Tibial nerve (tissue), 4 donors: ENCODE measurements around the gene TMEM187. TPM values are rescaled to one million over a fixed set of nuclear protein-coding genes. Genes with fewer than 3 reads are reported as not detected.

ENCODE experiments used
- DNase-seq, 2 donors: peaks; one replicate each; pipeline ENCODE4 v3.0.0-alpha.2; 2019; ENCODE audit warnings: low spot score in 2 of 2
- H3K27ac ChIP-seq, 4 donors: fragments of 200-600 bp; sonication (generic) in 3 of 4; one replicate each; pipeline ENCODE4 v1.5.1; 2017 to 2019; ENCODE audit warnings: mild to moderate bottlenecking in 1 of 4
- H3K27me3 ChIP-seq, 2 donors: fragments of 200-600 bp; sonication (generic) in 1 of 2; one replicate each; pipeline versions ENCODE4 v1.5.1 to v1.6.0; 2017 to 2019
- H3K36me3 ChIP-seq, 3 donors: fragments of 200-600 bp; sonication (generic); one replicate each; pipeline ENCODE4 v1.5.1; 2018 to 2019
- H3K4me1 ChIP-seq, 4 donors: fragments of 200-600 bp; sonication (generic) in 3 of 4; one replicate each; pipeline ENCODE4 v1.5.1; 2017 to 2019
- H3K4me3 ChIP-seq, 4 donors: fragments of 200-600 bp; sonication (generic) in 3 of 4; one replicate each; pipeline ENCODE4 v1.5.1; 2017 to 2019; ENCODE audit warnings: mild to moderate bottlenecking in 1 of 4, moderate library complexity in 1 of 4
- H3K9me3 ChIP-seq, 4 donors: fragments of 200-600 bp; sonication (generic) in 3 of 4; one replicate each; pipeline ENCODE4 v1.5.1; 2017 to 2019
- EP300 ChIP-seq, 2 donors: sonication (generic); formaldehyde crosslinking; IDR thresholded peaks; one replicate each; pipeline ENCODE4 v1.6.1; 2017; ENCODE audit warnings: antibody characterized with exemption in 2 of 2, mild to moderate bottlenecking in 1 of 2
- POLR2A ChIP-seq, 2 donors: fragments of 450-650 bp; IDR thresholded peaks; one replicate each; pipeline ENCODE4 v1.6.1; 2017; ENCODE audit warnings: antibody characterized with exemption in 2 of 2, mild to moderate bottlenecking in 2 of 2, moderate library complexity in 2 of 2
- WGBS, 2 donors: methylation state at CpG; one replicate each; pipeline ENCODE4 v1.1.5; 2018; 5-methylcytosine and 5-hydroxymethylcytosine counted together
- total RNA-seq, 4 donors: library from RNA; depleted of rRNA; stranded (reverse); fragments of >200 nt; gene quantifications; one replicate each; pipeline ENCODE4 v1.1.0, GENCODE V29; 2016
- TF ChIP-seq, protein P1 (sequence below), 5 experiments: fragments of 200-600 bp in 3 of 5; fragments of 450-650 bp in 2 of 5; sonication (generic) in 3 of 5; IDR thresholded peaks; one replicate each; pipeline ENCODE4 v1.5.1; 2016 to 2019; ENCODE audit warnings: antibody characterized with exemption in 5 of 5, mild to moderate bottlenecking in 3 of 5, moderate library complexity in 2 of 5

TMEM187 gene
- total RNA-seq, 4 donors from 2014 or later, result 4.2 to 16.4 (median 9.6) TPM

DNA sequence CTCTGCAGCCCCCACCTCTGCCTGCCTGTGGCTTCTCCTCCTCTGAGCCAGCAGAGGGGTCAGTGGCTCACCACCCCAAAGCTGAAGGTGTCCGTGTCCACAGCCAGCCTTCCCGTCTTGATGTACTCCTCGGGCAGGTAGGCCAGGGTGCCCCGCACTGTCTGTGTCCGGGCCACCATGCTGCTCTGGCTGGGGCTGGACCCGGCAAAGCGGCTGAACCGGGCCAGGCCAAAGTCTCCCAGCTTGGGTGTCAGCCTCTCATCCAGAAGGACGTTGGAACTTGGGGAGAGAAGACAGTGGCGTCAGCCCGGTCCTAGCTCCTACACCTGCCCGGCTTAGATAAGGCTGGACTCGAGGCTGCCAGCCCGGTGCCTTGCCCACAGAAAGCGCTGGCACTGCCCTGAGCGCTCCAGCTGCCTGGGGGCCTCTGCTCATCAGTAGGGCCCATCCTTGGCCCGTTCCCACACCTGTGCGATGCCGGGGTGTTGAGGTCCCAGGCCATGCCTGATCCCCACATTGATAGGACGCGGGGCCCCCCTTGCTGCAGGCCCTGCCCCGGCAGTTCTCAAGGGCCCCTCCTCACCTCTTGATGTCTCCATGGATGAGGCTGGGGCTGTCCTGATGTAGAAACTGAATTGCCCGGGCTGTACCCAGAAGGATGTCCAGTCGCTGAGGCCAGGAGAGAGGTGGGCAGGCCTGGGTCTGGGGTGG is 44.0 kb downstream of the TMEM187 start:
- Histone ChIP-seq H3K27me3 (no peaks in the 10 kb centered on the region), H3K36me3 (peaks cover 0 to 29% (median 0%) of the 10 kb centered on the region in 3 donors), H3K4me1 (peaks cover 0 to 49% (median 18%) of the 10 kb centered on the region in 4 donors), H3K27ac (no peak overlapping the region), H3K9me3 (no peaks in the 10 kb centered on the region), H3K4me3 (no peak overlapping the region)
- no peak for DNase-seq
- TF ChIP-seq, protein P1, sequence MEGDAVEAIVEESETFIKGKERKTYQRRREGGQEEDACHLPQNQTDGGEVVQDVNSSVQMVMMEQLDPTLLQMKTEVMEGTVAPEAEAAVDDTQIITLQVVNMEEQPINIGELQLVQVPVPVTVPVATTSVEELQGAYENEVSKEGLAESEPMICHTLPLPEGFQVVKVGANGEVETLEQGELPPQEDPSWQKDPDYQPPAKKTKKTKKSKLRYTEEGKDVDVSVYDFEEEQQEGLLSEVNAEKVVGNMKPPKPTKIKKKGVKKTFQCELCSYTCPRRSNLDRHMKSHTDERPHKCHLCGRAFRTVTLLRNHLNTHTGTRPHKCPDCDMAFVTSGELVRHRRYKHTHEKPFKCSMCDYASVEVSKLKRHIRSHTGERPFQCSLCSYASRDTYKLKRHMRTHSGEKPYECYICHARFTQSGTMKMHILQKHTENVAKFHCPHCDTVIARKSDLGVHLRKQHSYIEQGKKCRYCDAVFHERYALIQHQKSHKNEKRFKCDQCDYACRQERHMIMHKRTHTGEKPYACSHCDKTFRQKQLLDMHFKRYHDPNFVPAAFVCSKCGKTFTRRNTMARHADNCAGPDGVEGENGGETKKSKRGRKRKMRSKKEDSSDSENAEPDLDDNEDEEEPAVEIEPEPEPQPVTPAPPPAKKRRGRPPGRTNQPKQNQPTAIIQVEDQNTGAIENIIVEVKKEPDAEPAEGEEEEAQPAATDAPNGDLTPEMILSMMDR (IDR thresholded peaks at IDR 0.05), result no peak
- TF ChIP-seq POLR2A (IDR thresholded peaks at IDR 0.05) (no peak), EP300 (IDR thresholded peaks at IDR 0.05) (no peak)
- WGBS, 2 donors, result 85 to 100% methylated on average over 1 to 22 of the region's 24 CpGs

DNA sequence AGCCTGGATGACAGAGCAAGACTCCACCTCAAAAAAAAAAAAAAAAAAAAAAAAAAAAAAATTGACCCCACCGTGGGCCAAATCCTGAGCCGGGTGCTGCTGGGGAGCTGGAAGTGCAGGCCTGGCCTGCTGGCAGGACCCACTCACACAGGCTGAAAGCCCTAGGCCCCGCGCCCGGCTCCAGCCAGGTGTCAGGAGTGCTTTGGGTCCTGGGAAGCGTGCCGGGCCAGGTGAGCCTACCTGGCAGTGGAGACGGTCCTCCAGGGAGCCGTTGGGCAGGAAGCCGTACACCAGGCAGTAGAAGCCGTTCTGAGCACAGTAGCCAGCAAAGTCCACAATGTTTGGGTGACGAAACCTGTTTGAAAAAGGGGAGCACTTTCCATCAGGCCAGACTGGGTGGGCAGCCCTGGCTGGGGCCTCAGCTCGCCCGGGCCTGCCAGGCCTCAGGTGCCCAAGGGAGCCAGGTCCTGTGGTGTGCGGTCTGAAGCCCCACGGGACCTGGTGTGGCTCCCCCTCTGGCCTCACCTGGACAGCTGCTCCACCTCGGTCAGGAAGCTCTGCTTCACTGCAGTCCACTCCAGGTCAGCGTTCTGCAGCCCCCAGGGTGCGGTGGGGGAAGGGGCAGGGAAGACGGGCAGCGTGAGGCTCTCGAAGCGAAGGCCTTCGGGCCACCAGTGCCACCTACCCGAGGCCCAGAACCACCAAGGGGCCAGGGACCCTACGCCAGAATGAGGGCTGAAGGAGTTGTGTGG is 45.4 kb downstream of the TMEM187 start:
- Histone ChIP-seq H3K4me1 (peaks cover 0 to 50% (median 15%) of the 10 kb centered on the region in 4 donors), H3K36me3 (peaks cover 0 to 29% (median 0%) of the 10 kb centered on the region in 3 donors), H3K27me3 (no peaks in the 10 kb centered on the region), H3K27ac (peak overlapping the region in 2 of 4 donors; percentile 84 to 90), H3K4me3 (no peak overlapping the region), H3K9me3 (no peaks in the 10 kb centered on the region)
- TF ChIP-seq POLR2A (IDR thresholded peaks at IDR 0.05), result no peak
- TF ChIP-seq, protein P1 (IDR thresholded peaks at IDR 0.05), result no peak
- TF ChIP-seq EP300 (IDR thresholded peaks at IDR 0.05), result no peak
- DNase-seq, result no peak
- 85 to 96% methylated on average over 10 to 26 of the region's 26 CpGs for WGBS, 2 donors

DNA sequence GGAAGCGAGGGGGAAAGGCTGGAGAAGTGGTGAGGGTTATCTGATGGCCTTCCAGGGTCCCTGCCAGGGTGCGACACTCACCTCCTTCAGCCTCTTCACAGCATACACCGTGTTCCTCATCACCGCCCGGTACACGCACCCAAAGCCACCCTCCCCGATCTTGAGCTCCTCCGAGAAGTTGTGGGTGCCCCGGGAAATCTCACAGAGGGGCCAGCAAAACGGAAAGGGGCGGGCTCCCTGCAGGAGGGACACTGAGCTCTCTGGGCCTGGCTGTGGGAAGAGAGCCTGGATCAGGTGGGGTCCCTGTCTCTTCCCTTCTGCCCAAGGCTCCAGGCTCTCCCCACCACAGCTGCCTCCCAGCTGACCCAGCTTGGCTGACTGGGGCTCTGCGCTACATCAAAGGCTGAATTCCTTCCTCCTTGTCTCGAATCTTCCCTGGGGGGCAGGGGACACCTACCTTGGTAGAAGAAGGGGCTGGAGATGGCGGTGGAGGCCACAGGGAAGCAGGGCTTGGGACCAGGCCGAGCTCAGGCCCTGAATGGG is 46.0 kb downstream of the TMEM187 start:
- TF ChIP-seq, protein P1 (IDR thresholded peaks at IDR 0.05), result no peak
- TF ChIP-seq EP300 (IDR thresholded peaks at IDR 0.05) (no peak), POLR2A (IDR thresholded peaks at IDR 0.05) (no peak)
- WGBS, 2 donors, result 48 to 74% methylated on average over 4 to 14 of the region's 15 CpGs
- H3K4me3 ChIP-seq, result peak overlapping the region; percentile 28 to 68 (median 42)
- no peak for DNase-seq
- H3K36me3 ChIP-seq, result peaks cover 0 to 29% (median 0%) of the 10 kb centered on the region in 3 donors
- H3K9me3 ChIP-seq, result no peaks in the 10 kb centered on the region
- peak overlapping the region; percentile 28 to 90 (median 78) for H3K27ac ChIP-seq
- no peaks in the 10 kb centered on the region for H3K27me3 ChIP-seq
- peaks cover 0 to 50% (median 13%) of the 10 kb centered on the region in 4 donors for H3K4me1 ChIP-seq

DNA sequence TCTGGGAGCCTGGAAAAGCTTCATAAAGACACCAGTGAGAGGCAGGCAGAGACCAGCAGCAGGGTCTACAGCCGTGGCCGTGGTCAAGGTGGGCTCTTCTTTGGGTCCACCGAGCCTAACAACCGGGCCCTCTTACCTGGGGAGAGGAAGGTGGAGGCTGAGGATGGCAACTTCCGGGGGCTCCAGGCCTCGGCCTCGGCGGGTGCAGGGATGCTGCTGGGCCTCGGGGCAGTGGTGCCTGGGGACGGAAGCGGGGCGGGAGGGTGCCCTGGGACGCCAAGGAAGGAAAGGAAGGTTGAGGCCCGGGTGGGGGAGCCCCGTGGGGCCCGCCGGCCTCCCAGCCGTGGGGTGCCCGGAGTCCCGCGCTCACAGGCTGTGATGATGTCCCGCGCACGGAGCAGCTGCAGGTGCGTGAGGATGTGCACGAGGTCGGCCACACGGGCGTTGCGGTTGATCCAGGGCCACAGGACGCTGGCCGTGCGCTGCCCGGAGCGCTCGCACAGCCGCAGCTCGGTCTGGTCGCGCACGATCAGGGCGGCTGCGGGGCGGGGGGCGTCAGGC is 46.6 kb downstream of the TMEM187 start:
- Histone ChIP-seq H3K27me3 (no peaks in the 10 kb centered on the region), H3K27ac (peak overlapping the region; percentile 28 to 90 (median 78)), H3K9me3 (no peaks in the 10 kb centered on the region), H3K36me3 (peaks cover 0 to 29% (median 0%) of the 10 kb centered on the region in 3 donors), H3K4me3 (peak overlapping the region; percentile 28 to 68 (median 42)), H3K4me1 (peaks cover 0 to 50% (median 12%) of the 10 kb centered on the region in 4 donors)
- DNase-seq, result no peak
- TF ChIP-seq EP300 (IDR thresholded peaks at IDR 0.05), result no peak
- no peak for TF ChIP-seq POLR2A (IDR thresholded peaks at IDR 0.05)
- TF ChIP-seq, protein P1 (IDR thresholded peaks at IDR 0.05), result no peak
- 0 to 58% methylated on average over 7 to 26 of the region's 45 CpGs for WGBS, 2 donors
